ENCODE results near the gene IRF6. TPM values are rescaled to one million over a fixed set of nuclear protein-coding genes. Genes with fewer than 3 reads are reported as not detected.

IRF6 gene
- total and polyA plus RNA-seq, 2 donors: 22.8 to 39.9 TPM

- Histone ChIP-seq H3K4me1 (ENCODE audit: control insufficient read depth in 2 of 2, insufficient read depth in 2 of 2, low read length in 2 of 2) (peaks cover 26 to 37% of the 10 kb centered on the region in 2 donors), H3K36me3 (ENCODE audit: control insufficient read depth in 2 of 2, insufficient read depth in 2 of 2, low read length in 1 of 2) (peaks cover 63 to 72% of the 10 kb centered on the region in 2 donors)
Observed at GRCh38 chr1:209761011-209761635, 44.8 kb downstream of the IRF6 start.

GRCh38 chr1:209759829-209760359, 46.0 kb downstream of the IRF6 start:
- Histone ChIP-seq H3K36me3 (ENCODE audit: control insufficient read depth in 2 of 2, insufficient read depth in 2 of 2, low read length in 1 of 2) (peaks cover 55 to 61% of the 10 kb centered on the region in 2 donors), H3K4me1 (ENCODE audit: control insufficient read depth in 2 of 2, insufficient read depth in 2 of 2, low read length in 2 of 2) (peaks cover 33 to 43% of the 10 kb centered on the region in 2 donors), H3K9me3 (ENCODE audit: control insufficient read depth in 2 of 2, insufficient read depth in 1 of 2, low read length in 1 of 2) (no peaks in the 10 kb centered on the region), H3K4me3 (ENCODE audit: low read length in 2 of 2) (no peak overlapping the region), H3K27ac (ENCODE audit: low read depth in 1 of 2, low read length in 1 of 2) (no peak overlapping the region), H3K27me3 (ENCODE audit: control insufficient read depth in 2 of 2, insufficient read depth in 1 of 2, low read length in 1 of 2) (no peaks in the 10 kb centered on the region)
- 99% methylated on average over 12 of the region's 12 CpGs for WGBS
- no peak for DNase-seq (ENCODE audit: low read depth in 6 of 9, low spot score in 9 of 9)

More at GRCh38 chr1:209761011-209761635, 44.8 kb downstream of the IRF6 start:
- Histone ChIP-seq H3K4me3 (ENCODE audit: low read length in 2 of 2) (no peak overlapping the region), H3K27me3 (ENCODE audit: control insufficient read depth in 2 of 2, insufficient read depth in 1 of 2, low read length in 1 of 2) (no peaks in the 10 kb centered on the region), H3K9me3 (ENCODE audit: control insufficient read depth in 2 of 2, insufficient read depth in 1 of 2, low read length in 1 of 2) (no peaks in the 10 kb centered on the region), H3K27ac (ENCODE audit: low read depth in 1 of 2, low read length in 1 of 2) (no peak overlapping the region)
- DNase-seq (ENCODE audit: low read depth in 6 of 9, low spot score in 9 of 9): no peak

GRCh38 chr1:209758400-209758799, 47.5 kb downstream of the IRF6 start:
- no peaks in the 10 kb centered on the region for H3K9me3 ChIP-seq (ENCODE audit: control insufficient read depth in 2 of 2, insufficient read depth in 1 of 2, low read length in 1 of 2)
- H3K36me3 ChIP-seq (ENCODE audit: control insufficient read depth in 2 of 2, insufficient read depth in 2 of 2, low read length in 1 of 2): peaks cover 43 to 49% of the 10 kb centered on the region in 2 donors
- peak in 2 of 9 donors; percentile 35 to 54 for DNase-seq (ENCODE audit: low read depth in 6 of 9, low spot score in 9 of 9)
- no peaks in the 10 kb centered on the region for H3K27me3 ChIP-seq (ENCODE audit: control insufficient read depth in 2 of 2, insufficient read depth in 1 of 2, low read length in 1 of 2)
- 41% methylated on average over 3 of the region's 3 CpGs for WGBS
- peak overlapping the region; percentile 61 to 72 for H3K4me3 ChIP-seq (ENCODE audit: low read length in 2 of 2)
- H3K27ac ChIP-seq (ENCODE audit: low read depth in 1 of 2, low read length in 1 of 2): peak overlapping the region in 1 of 2 donors; percentile 54
- H3K4me1 ChIP-seq (ENCODE audit: control insufficient read depth in 2 of 2, insufficient read depth in 2 of 2, low read length in 2 of 2): peaks cover 33 to 45% of the 10 kb centered on the region in 2 donors

GRCh38 chr1:209756615-209757445, 49.1 kb downstream of the IRF6 start:
- DNase-seq (ENCODE audit: low read depth in 6 of 9, low spot score in 9 of 9): peak in 3 of 9 donors; percentile 37 to 73 (median 58)
- H3K36me3 ChIP-seq (ENCODE audit: control insufficient read depth in 2 of 2, insufficient read depth in 2 of 2, low read length in 1 of 2): peaks cover 28 to 33% of the 10 kb centered on the region in 2 donors
- H3K9me3 ChIP-seq (ENCODE audit: control insufficient read depth in 2 of 2, insufficient read depth in 1 of 2, low read length in 1 of 2): no peaks in the 10 kb centered on the region
- peak overlapping the region; percentile 94 to 97 for H3K27ac ChIP-seq (ENCODE audit: low read depth in 1 of 2, low read length in 1 of 2)
- H3K4me3 ChIP-seq (ENCODE audit: low read length in 2 of 2): peak overlapping the region; percentile 61 to 72
- peaks cover 33 to 51% of the 10 kb centered on the region in 2 donors for H3K4me1 ChIP-seq (ENCODE audit: control insufficient read depth in 2 of 2, insufficient read depth in 2 of 2, low read length in 2 of 2)
- H3K27me3 ChIP-seq (ENCODE audit: control insufficient read depth in 2 of 2, insufficient read depth in 1 of 2, low read length in 1 of 2): no peaks in the 10 kb centered on the region
- 7% methylated on average over 5 of the region's 5 CpGs for WGBS

- Histone ChIP-seq H3K36me3 (ENCODE audit: control insufficient read depth in 2 of 2, insufficient read depth in 2 of 2, low read length in 1 of 2) (peaks cover 20 to 26% of the 10 kb centered on the region in 2 donors), H3K27me3 (ENCODE audit: control insufficient read depth in 2 of 2, insufficient read depth in 1 of 2, low read length in 1 of 2) (no peaks in the 10 kb centered on the region), H3K9me3 (ENCODE audit: control insufficient read depth in 2 of 2, insufficient read depth in 1 of 2, low read length in 1 of 2) (no peaks in the 10 kb centered on the region), H3K4me3 (ENCODE audit: low read length in 2 of 2) (peak within 1 kb of the TSS; percentile 61 to 72), H3K4me1 (ENCODE audit: control insufficient read depth in 2 of 2, insufficient read depth in 2 of 2, low read length in 2 of 2) (peaks cover 33 to 58% of the 10 kb centered on the region in 2 donors), H3K27ac (ENCODE audit: low read depth in 1 of 2, low read length in 1 of 2) (peak within 1 kb of the TSS; percentile 94 to 97)
- peak in 8 of 9 donors; percentile 60 to 94 (median 81) for DNase-seq (ENCODE audit: low read depth in 6 of 9, low spot score in 9 of 9)
- 6% methylated on average over 10 of the region's 10 CpGs for WGBS
Observed at GRCh38 chr1:209755926-209756614, 49.9 kb downstream of the IRF6 start, which contains the start of gene TRAF3IP3. TRAF3IP3 (plus strand) TSS chr1:209756053; CDS start chr1:209760040, 3,987 bp downstream.

GRCh38 chr1:209755256-209755655, 50.7 kb downstream of the IRF6 start:
- WGBS: 69% methylated on average over 1 of the region's 1 CpG

GRCh38 chr1:209752890-209753289, 53.1 kb downstream of the IRF6 start:
- Histone ChIP-seq H3K4me3 (ENCODE audit: low read length in 2 of 2) (no peak overlapping the region), H3K27me3 (ENCODE audit: control insufficient read depth in 2 of 2, insufficient read depth in 1 of 2, low read length in 1 of 2) (no peaks in the 10 kb centered on the region), H3K27ac (ENCODE audit: low read depth in 1 of 2, low read length in 1 of 2) (no peak overlapping the region), H3K36me3 (ENCODE audit: control insufficient read depth in 2 of 2, insufficient read depth in 2 of 2, low read length in 1 of 2) (no peaks in the 10 kb centered on the region), H3K9me3 (ENCODE audit: control insufficient read depth in 2 of 2, insufficient read depth in 1 of 2, low read length in 1 of 2) (no peaks in the 10 kb centered on the region), H3K4me1 (ENCODE audit: control insufficient read depth in 2 of 2, insufficient read depth in 2 of 2, low read length in 2 of 2) (peaks cover 13 to 44% of the 10 kb centered on the region in 2 donors)
- DNase-seq (ENCODE audit: low read depth in 6 of 9, low spot score in 9 of 9): no peak
- 95% methylated on average over 3 of the region's 3 CpGs for WGBS

More at GRCh38 chr1:209755256-209755655, 50.7 kb downstream of the IRF6 start:
- H3K4me1 ChIP-seq (ENCODE audit: control insufficient read depth in 2 of 2, insufficient read depth in 2 of 2, low read length in 2 of 2): peaks cover 33 to 58% of the 10 kb centered on the region in 2 donors
- H3K9me3 ChIP-seq (ENCODE audit: control insufficient read depth in 2 of 2, insufficient read depth in 1 of 2, low read length in 1 of 2): no peaks in the 10 kb centered on the region
- peak overlapping the region; percentile 87 to 94 for H3K27ac ChIP-seq (ENCODE audit: low read depth in 1 of 2, low read length in 1 of 2)
- H3K27me3 ChIP-seq (ENCODE audit: control insufficient read depth in 2 of 2, insufficient read depth in 1 of 2, low read length in 1 of 2): no peaks in the 10 kb centered on the region
- H3K4me3 ChIP-seq (ENCODE audit: low read length in 2 of 2): peak overlapping the region in 1 of 2 donors; percentile 72
- no peak for DNase-seq (ENCODE audit: low read depth in 6 of 9, low spot score in 9 of 9)
- H3K36me3 ChIP-seq (ENCODE audit: control insufficient read depth in 2 of 2, insufficient read depth in 2 of 2, low read length in 1 of 2): peaks cover 12 to 17% of the 10 kb centered on the region in 2 donors

GRCh38 chr1:209751627-209752231, 54.2 kb downstream of the IRF6 start:
- DNase-seq (ENCODE audit: low read depth in 6 of 9, low spot score in 9 of 9): no peak
- no peak overlapping the region for H3K4me3 ChIP-seq (ENCODE audit: low read length in 2 of 2)
- no peak overlapping the region for H3K27ac ChIP-seq (ENCODE audit: low read depth in 1 of 2, low read length in 1 of 2)
- no peaks in the 10 kb centered on the region for H3K36me3 ChIP-seq (ENCODE audit: control insufficient read depth in 2 of 2, insufficient read depth in 2 of 2, low read length in 1 of 2)
- no peaks in the 10 kb centered on the region for H3K9me3 ChIP-seq (ENCODE audit: control insufficient read depth in 2 of 2, insufficient read depth in 1 of 2, low read length in 1 of 2)
- peaks cover 7 to 37% of the 10 kb centered on the region in 2 donors for H3K4me1 ChIP-seq (ENCODE audit: control insufficient read depth in 2 of 2, insufficient read depth in 2 of 2, low read length in 2 of 2)
- H3K27me3 ChIP-seq (ENCODE audit: control insufficient read depth in 2 of 2, insufficient read depth in 1 of 2, low read length in 1 of 2): no peaks in the 10 kb centered on the region
- 43% methylated on average over 5 of the region's 5 CpGs for WGBS

Measured in thymus (tissue), 11 donors.